ENCODE results near the gene PNPLA2.

Gene PNPLA2

GRCh38 chr11:787084-787675 lies 31.5 kb upstream of the PNPLA2 start:
- no peak overlapping the region for H3K4me3 ChIP-seq (ENCODE audit: control insufficient read depth, low read depth, low read length)
- no peak for TF ChIP-seq CTCF (IDR thresholded peaks at IDR 0.05; ENCODE audit: control insufficient read depth, insufficient read depth, low read depth, low read length, missing control alignments)
- DNase-seq (ENCODE audit: low read depth), result no peak

- no peak for DNase-seq (ENCODE audit: low read depth)
- TF ChIP-seq CTCF (IDR thresholded peaks at IDR 0.05; ENCODE audit: control insufficient read depth, insufficient read depth, low read depth, low read length, missing control alignments), result no peak
- no peak overlapping the region for H3K4me3 ChIP-seq (ENCODE audit: control insufficient read depth, low read depth, low read length)
Observed at GRCh38 chr11:788009-788640, 30.6 kb upstream of the PNPLA2 start.

GRCh38 chr11:788953-789940 lies 29.5 kb upstream of the PNPLA2 start:
- no peak for DNase-seq (ENCODE audit: low read depth)
- TF ChIP-seq CTCF (IDR thresholded peaks at IDR 0.05; ENCODE audit: control insufficient read depth, insufficient read depth, low read depth, low read length, missing control alignments), result no peak
- peak overlapping the region; percentile 12 for H3K4me3 ChIP-seq (ENCODE audit: control insufficient read depth, low read depth, low read length)

DNA sequence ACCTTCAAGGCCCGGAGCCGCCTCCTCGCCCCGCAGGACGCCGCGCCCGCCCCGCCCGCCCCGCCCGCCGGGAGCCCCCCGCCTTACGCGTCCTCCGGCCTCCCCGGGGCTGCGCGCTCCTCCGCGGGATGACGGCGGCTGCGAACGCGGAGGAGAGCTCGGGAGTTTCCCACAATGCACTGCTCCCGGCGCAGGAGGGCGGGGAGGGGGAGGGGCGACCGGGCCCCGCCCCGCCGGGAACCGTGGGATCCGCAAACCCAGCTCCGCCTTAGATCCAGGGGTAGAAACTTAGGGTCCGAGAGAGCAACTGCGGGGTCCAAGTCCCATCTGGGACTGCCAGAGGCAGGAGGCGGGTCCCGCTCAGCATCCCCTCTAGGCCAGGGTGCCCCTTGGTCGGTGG lies 28.8 kb upstream of the PNPLA2 start, which contains the start of gene CEND1:
TSS of gene CEND1 (minus strand) at position 148 of the 400 bp plus-strand sequence. CDS start 1,514 bp downstream, outside the sequence.
- no peak for DNase-seq (ENCODE audit: low read depth)
- peak within 1 kb of the TSS; percentile 12 for H3K4me3 ChIP-seq (ENCODE audit: control insufficient read depth, low read depth, low read length)
- TF ChIP-seq CTCF (IDR thresholded peaks at IDR 0.05; ENCODE audit: control insufficient read depth, insufficient read depth, low read depth, low read length, missing control alignments), result no peak

- H3K4me3 ChIP-seq (ENCODE audit: control insufficient read depth, low read depth, low read length), result no peak overlapping the region
- TF ChIP-seq CTCF (IDR thresholded peaks at IDR 0.05; ENCODE audit: control insufficient read depth, insufficient read depth, low read depth, low read length, missing control alignments), result no peak
- no peak for DNase-seq (ENCODE audit: low read depth)
Observed at GRCh38 chr11:790721-791564, 27.8 kb upstream of the PNPLA2 start.

All from AG09309 (cell line).